HepG2 (cell line): ENCODE measurements around the gene SENP7. TPM values are rescaled to one million over a fixed set of nuclear protein-coding genes. Genes with fewer than 3 reads are reported as not detected.

Experiments
- ATAC-seq: fragments of 200-7000 bp; cut with Tn5 transposase; 3 replicates; pipeline ENCODE4 v1.9.1; 2020; ENCODE audit warnings: mild to moderate bottlenecking, moderate library complexity
- BruUV-seq: library from RNA; stranded (reverse); fragments of 400-500 nt; replicated peaks from 2 replicates; lab custom pipeline; 2021; lab: Mats Ljungman, UMichigan
- CTCF ChIA-PET: fragments of 300-600 bp; formaldehyde crosslinking; extraction: SDS; loops from one replicate; lab custom pipeline; 2021; ENCODE audit warnings: low total read pairs, inconsistent platforms, low intra/inter-chr PET ratio; lab: Yijun Ruan, JAX
- POLR2A ChIA-PET: fragments of 350-600 bp; sonication (Branson Sonifier 250); formaldehyde crosslinking; loops from one replicate; lab custom pipeline; 2020; ENCODE audit warnings: antibody characterized with exemption, inconsistent platforms; lab: Yijun Ruan, JAX
- DNase-seq: peaks from one replicate; pipeline ENCODE4 v3.0.0-alpha.2; 2015; ENCODE audit warnings: low spot score
- FAIRE-seq: peaks from 3 replicates; lab custom pipeline; 2011; peaks lifted over from hg19 to GRCh38; lab: Jason Lieb, UNC
- H2AFZ ChIP-seq: one replicate; pipeline ENCODE4 v1.6.1; 2011; ENCODE audit warnings: low read length, inconsistent platforms
- H3K27ac ChIP-seq: fragments of 300-600 bp; 3 replicates; pipeline ENCODE4 v1.8.0; 2011; ENCODE audit warnings: mixed run types, mild to moderate bottlenecking, mixed read lengths, low read length, inconsistent platforms; ENCODE audit not compliant: insufficient read depth; ENCODE audit errors: extremely low read length
- H3K27me3 ChIP-seq, 2 experiments: fragments of 200-600 bp in 1 of 2; 2 replicates in 1 of 2; 3 replicates in 1 of 2; pipeline versions ENCODE4 v1.6.0 to v1.8.0; 2011; ENCODE audit warnings: low read length in 2 of 2, mild to moderate bottlenecking in 2 of 2, moderate library complexity in 2 of 2, inconsistent platforms in 1 of 2; ENCODE audit not compliant: insufficient read depth in 2 of 2, control insufficient read depth in 1 of 2
- H3K36me3 ChIP-seq, 2 experiments: fragments of 200-600 bp in 1 of 2; replicated peaks in 1 of 2; 2 replicates in 1 of 2; 3 replicates in 1 of 2; pipeline versions ENCODE4 v1.5.1 to v1.8.0; 2011; ENCODE audit warnings: low read length in 2 of 2, inconsistent platforms in 1 of 2; ENCODE audit not compliant: insufficient read depth in 2 of 2, control insufficient read depth in 1 of 2
- H3K4me1 ChIP-seq: 2 replicates; pipeline ENCODE4 v1.5.1; 2012; ENCODE audit warnings: low read length, inconsistent platforms; ENCODE audit not compliant: insufficient read depth
- H3K4me2 ChIP-seq: 2 replicates; pipeline ENCODE4 v1.6.0; 2011; ENCODE audit warnings: low read depth, low read length, inconsistent platforms
- H3K4me3 ChIP-seq, 3 experiments: fragments of 200-600 bp in 1 of 3; sonication (generic), shearing (Covaris generic) in 1 of 3; replicated peaks in 1 of 3; 2 replicates each; pipeline ENCODE4 v1.5.1; 2011 to 2016; ENCODE audit warnings: low read length in 3 of 3, inconsistent platforms in 2 of 3, low read depth in 2 of 3, mild to moderate bottlenecking in 2 of 3, control low read depth in 1 of 3, mixed read lengths in 1 of 3; ENCODE audit not compliant: insufficient read depth in 1 of 3
- H3K79me2 ChIP-seq: one replicate; pipeline ENCODE4 v1.6.1; 2011; ENCODE audit warnings: low read length, inconsistent platforms; ENCODE audit not compliant: insufficient read depth
- H3K9ac ChIP-seq: 2 replicates; pipeline ENCODE4 v1.6.0; 2011; ENCODE audit warnings: mild to moderate bottlenecking, low read depth, low read length, inconsistent platforms; ENCODE audit not compliant: insufficient read depth
- H3K9me3 ChIP-seq: 2 replicates; pipeline ENCODE4 v1.5.1; 2012; ENCODE audit warnings: mild to moderate bottlenecking, low read length
- H4K20me1 ChIP-seq: 2 replicates; pipeline ENCODE4 v1.6.0; 2011; ENCODE audit warnings: inconsistent platforms, mild to moderate bottlenecking, low read length, moderate library complexity; ENCODE audit not compliant: insufficient read depth
- HIVEP1 ChIP-seq: sonication (generic); formaldehyde crosslinking; IDR thresholded peaks from 2 replicates; pipeline ENCODE4 v1.4.0; 2020; ENCODE audit warnings: mild to moderate bottlenecking, missing genetic modification reagents
- MAFF ChIP-seq: IDR thresholded peaks from 2 replicates; pipeline ENCODE4 v1.6.1; 2011; ENCODE audit warnings: low read depth, low read length, improper control_type of control experiment
- MAFK ChIP-seq, 2 experiments: IDR thresholded peaks in 1 of 2; conservative IDR thresholded peaks in 1 of 2; 2 replicates each; pipeline ENCODE4 v1.6.1; 2011; ENCODE audit warnings: improper control_type of control experiment in 2 of 2, low read length in 2 of 2
- NFATC3 ChIP-seq: sonication (generic); formaldehyde crosslinking; IDR thresholded peaks from 2 replicates; pipeline ENCODE4 v1.5.1; 2020; ENCODE audit warnings: mild to moderate bottlenecking, missing genetic modification reagents
- TMF1 ChIP-seq: sonication (generic); formaldehyde crosslinking; IDR thresholded peaks from 2 replicates; pipeline ENCODE4 v1.8.1; 2022; ENCODE audit warnings: low read depth, missing genetic modification reagents
- ZNF513 ChIP-seq: sonication (generic); formaldehyde crosslinking; conservative IDR thresholded peaks from 2 replicates; pipeline ENCODE4 v1.5.0; 2020; ENCODE audit warnings: missing genetic modification reagents
- ZNF879 ChIP-seq: sonication (generic); formaldehyde crosslinking; IDR thresholded peaks from 2 replicates; pipeline ENCODE4 v1.8.1; 2023; ENCODE audit warnings: missing genetic modification reagents
- WGBS: methylation state at CpG from one replicate; pipeline ENCODE4 v1.1.6; 2017; ENCODE audit warnings: low lambda C conversion rate; 5-methylcytosine and 5-hydroxymethylcytosine counted together
- in situ Hi-C: cut with HindIII; loops from 2 replicates; pipeline ENCODE4 v1.10.0; 2017; ENCODE audit warnings: low pct_unique_long_range_greater_than_20kb; ENCODE audit not compliant: extremely low pct_ligation_motif_present
- intact Hi-C: fragments of 100-400 bp; cut with micrococcal nuclease; formaldehyde crosslinking; loops from one replicate; pipeline ENCODE4 v1.10.0; 2022; ENCODE audit not compliant: unreplicated experiment
- polyA plus RNA-seq, 8 experiments: library from polyadenylated mRNA; depleted of rRNA in 3 of 8; stranded (reverse) in 7 of 8; unstranded in 1 of 8; fragments of >200 nt; fragmentation: Illumina TruSeq in 4 of 8; extraction: Trizol in 4 of 8; gene quantifications; 2 replicates each; pipeline versions ENCODE4 v1.2.1 to v1.2.3, GENCODE V29; 2011 to 2016; ENCODE audit warnings: low read depth in 4 of 8, missing spikeins in 1 of 8, mixed read lengths in 1 of 8; ENCODE audit not compliant: insufficient read depth in 1 of 8
- total RNA-seq, 5 experiments: library from RNA; depleted of rRNA; stranded (reverse); fragments of >200 nt; fragmentation: Illumina TruSeq; extraction: Trizol; gene quantifications; 2 replicates each; pipeline ENCODE4 v1.2.3, GENCODE V29; 2016; ENCODE audit warnings: low read depth in 1 of 5
- TF ChIP-seq, protein P1 (sequence below): sonication (generic); formaldehyde crosslinking; conservative IDR thresholded peaks from 2 replicates; pipeline ENCODE4 v1.8.0; 2022; ENCODE audit warnings: low read depth, missing genetic modification reagents

SENP7 gene
- total and polyA plus RNA-seq, 2 of the 13 experiments (the other 11 are each of a cell fraction or from before 2014, with no cell fraction given): 9.1 to 10.3 TPM

GRCh38 chr3:101351829-101352228 lies 161.2 kb downstream of the SENP7 start:
- CTCF ChIA-PET: no interaction called here
- Histone ChIP-seq H3K36me3 (no peaks in the 10 kb centered on the region), H3K4me1 (no peaks in the 10 kb centered on the region), H3K79me2 (no peaks in the 10 kb centered on the region), H2AFZ (no peak overlapping the region), H3K4me3 (no peak overlapping the region), H3K4me2 (no peak overlapping the region), H3K9ac (no peak overlapping the region), H3K27me3 (no peaks in the 10 kb centered on the region)
- no TSS peak for BruUV-seq
- intact Hi-C loops: no loop called here
- TF ChIP-seq NFATC3 (CRISPR knock-in tag): no peak
- TF ChIP-seq TMF1: no peak
- TF ChIP-seq ZNF879 (CRISPR knock-in tag): no peak
- peak; percentile 95 for TF ChIP-seq MAFF
- TF ChIP-seq, protein P1, sequence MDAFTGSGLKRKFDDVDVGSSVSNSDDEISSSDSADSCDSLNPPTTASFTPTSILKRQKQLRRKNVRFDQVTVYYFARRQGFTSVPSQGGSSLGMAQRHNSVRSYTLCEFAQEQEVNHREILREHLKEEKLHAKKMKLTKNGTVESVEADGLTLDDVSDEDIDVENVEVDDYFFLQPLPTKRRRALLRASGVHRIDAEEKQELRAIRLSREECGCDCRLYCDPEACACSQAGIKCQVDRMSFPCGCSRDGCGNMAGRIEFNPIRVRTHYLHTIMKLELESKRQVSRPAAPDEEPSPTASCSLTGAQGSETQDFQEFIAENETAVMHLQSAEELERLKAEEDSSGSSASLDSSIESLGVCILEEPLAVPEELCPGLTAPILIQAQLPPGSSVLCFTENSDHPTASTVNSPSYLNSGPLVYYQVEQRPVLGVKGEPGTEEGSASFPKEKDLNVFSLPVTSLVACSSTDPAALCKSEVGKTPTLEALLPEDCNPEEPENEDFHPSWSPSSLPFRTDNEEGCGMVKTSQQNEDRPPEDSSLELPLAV: no peak
- TF ChIP-seq MAFK (conservative IDR thresholded peaks at IDR 0.05 in 1 of 2, IDR thresholded peaks at IDR 0.05 in 1 of 2; ENCODE audit: low read length in 2 of 2): peak; percentile 91 to 97
- TF ChIP-seq, all 625 proteins: peak for 2
- Histone ChIP-seq H3K9me3 (no peaks in the 10 kb centered on the region), H3K27ac (no peak overlapping the region), H4K20me1 (no peaks in the 10 kb centered on the region)
- in situ Hi-C loops: no loop called here
- DNase-seq (no peak), FAIRE-seq (no peak), ATAC-seq (no peak)
- 96% methylated on average over 1 of the region's 1 CpG for WGBS
- POLR2A ChIA-PET: no interaction called here

DNA sequence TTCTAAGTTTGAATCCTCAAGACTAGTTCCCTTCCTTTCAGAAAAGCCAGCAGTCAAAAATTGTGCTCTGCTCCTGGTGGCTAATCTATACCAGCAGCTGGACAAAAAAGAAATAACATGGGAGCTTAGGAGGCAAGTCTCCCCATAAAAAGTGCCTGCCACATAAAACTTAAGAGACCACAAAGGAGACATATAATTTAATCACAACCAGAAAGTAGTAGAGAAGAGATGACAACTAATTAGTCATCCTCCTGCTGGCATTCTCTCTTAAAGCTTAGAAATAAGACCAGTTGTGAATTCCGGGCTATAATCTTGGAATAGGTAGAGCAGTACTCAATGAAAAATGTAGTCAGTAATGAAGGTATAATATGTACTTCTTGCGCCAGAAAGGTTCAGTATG lies 172.4 kb downstream of the SENP7 start:
- no peak for ATAC-seq
- no TSS peak for BruUV-seq
- Histone ChIP-seq H3K9me3 (no peaks in the 10 kb centered on the region), H3K27ac (no peak overlapping the region), H2AFZ (no peak overlapping the region), H3K36me3 (no peaks in the 10 kb centered on the region), H3K9ac (no peak overlapping the region), H3K27me3 (no peaks in the 10 kb centered on the region), H4K20me1 (no peaks in the 10 kb centered on the region), H3K4me3 (no peak overlapping the region), H3K79me2 (no peaks in the 10 kb centered on the region), H3K4me1 (no peaks in the 10 kb centered on the region), H3K4me2 (no peak overlapping the region)
- DNase-seq: no peak
- WGBS: 64% methylated on average over 2 of the region's 2 CpGs
- ChIA-PET POLR2A (no interaction called here), CTCF (no interaction called here)
- FAIRE-seq: no peak
- intact Hi-C loops (no loop called here), in situ Hi-C loops (no loop called here)
- TF ChIP-seq HIVEP1 (CRISPR knock-in tag) (no peak), ZNF513 (CRISPR knock-in tag) (no peak)
